ENCODE measurements around the gene RPS6KA2. TPM values are rescaled to one million over a fixed set of nuclear protein-coding genes. Genes with fewer than 3 reads are reported as not detected.

RPS6KA2 gene
- total RNA-seq, 1 experiment from 2014 or later: 7.2 TPM

GRCh38 chr6:166627875-166628801, 1.1 kb upstream of the RPS6KA2 start:
- H2AFZ ChIP-seq (ENCODE audit: low read length): peak overlapping the region; percentile 31
- no peaks in the 10 kb centered on the region for H3K79me2 ChIP-seq (ENCODE audit: low read length)
- H3K36me3 ChIP-seq (ENCODE audit: insufficient read depth, low read length): no peaks in the 10 kb centered on the region
- H3K27ac ChIP-seq (ENCODE audit: low read length): peak overlapping the region; percentile 70
- peak overlapping the region; percentile 66 for H3K4me3 ChIP-seq (ENCODE audit: low read length)
- no peaks in the 10 kb centered on the region for H4K20me1 ChIP-seq (ENCODE audit: insufficient read depth, low read depth, low read length)
- H3K4me2 ChIP-seq (ENCODE audit: low read depth, low read length, poor library complexity, severe bottlenecking): peak overlapping the region; percentile 90
- no peaks in the 10 kb centered on the region for H3K9me2 ChIP-seq (replicated peaks; ENCODE audit: insufficient read depth, low read length)
- peaks cover 74% of the 10 kb centered on the region for H3K4me1 ChIP-seq (ENCODE audit: low read length)
- no peaks in the 10 kb centered on the region for H3K9me3 ChIP-seq (ENCODE audit: low read length)
- peak overlapping the region; percentile 70 for H3K9ac ChIP-seq (ENCODE audit: low read length)
- H3K27me3 ChIP-seq (ENCODE audit: low read length): no peaks in the 10 kb centered on the region
- peak; percentile 74 for DNase-seq

GRCh38 chr6:166626177-166627032, 646 bp downstream of the RPS6KA2 start:
- Histone ChIP-seq H2AFZ (ENCODE audit: low read length) (no peak overlapping the region), H3K27ac (ENCODE audit: low read length) (no peak overlapping the region), H3K4me3 (ENCODE audit: low read length) (peak overlapping the region; percentile 61), H3K36me3 (ENCODE audit: insufficient read depth, low read length) (no peaks in the 10 kb centered on the region), H4K20me1 (ENCODE audit: insufficient read depth, low read depth, low read length) (no peaks in the 10 kb centered on the region), H3K9me2 (replicated peaks; ENCODE audit: insufficient read depth, low read length) (no peaks in the 10 kb centered on the region), H3K4me1 (ENCODE audit: low read length) (peaks cover 66% of the 10 kb centered on the region), H3K27me3 (ENCODE audit: low read length) (no peaks in the 10 kb centered on the region), H3K9me3 (ENCODE audit: low read length) (no peaks in the 10 kb centered on the region), H3K79me2 (ENCODE audit: low read length) (no peaks in the 10 kb centered on the region), H3K4me2 (ENCODE audit: low read depth, low read length, poor library complexity, severe bottlenecking) (peak overlapping the region; percentile 60), H3K9ac (ENCODE audit: low read length) (peak overlapping the region; percentile 58)
- no peak for DNase-seq

- Histone ChIP-seq H3K36me3 (ENCODE audit: insufficient read depth, low read length) (no peaks in the 10 kb centered on the region), H3K4me2 (ENCODE audit: low read depth, low read length, poor library complexity, severe bottlenecking) (peak overlapping the region; percentile 60), H3K4me1 (ENCODE audit: low read length) (peaks cover 59% of the 10 kb centered on the region), H3K79me2 (ENCODE audit: low read length) (no peaks in the 10 kb centered on the region), H3K9me2 (replicated peaks; ENCODE audit: insufficient read depth, low read length) (no peaks in the 10 kb centered on the region), H4K20me1 (ENCODE audit: insufficient read depth, low read depth, low read length) (no peaks in the 10 kb centered on the region), H2AFZ (ENCODE audit: low read length) (no peak overlapping the region), H3K4me3 (ENCODE audit: low read length) (no peak overlapping the region), H3K27ac (ENCODE audit: low read length) (no peak overlapping the region), H3K9me3 (ENCODE audit: low read length) (no peaks in the 10 kb centered on the region), H3K9ac (ENCODE audit: low read length) (0 out of 2 replicates have a peak overlapping the region, but pooled peaks have one; percentile 58), H3K27me3 (ENCODE audit: low read length) (no peaks in the 10 kb centered on the region)
- no peak for DNase-seq
Measured at GRCh38 chr6:166625356-166625755, 1.7 kb downstream of the RPS6KA2 start.

- no peak overlapping the region for H3K4me3 ChIP-seq (ENCODE audit: low read length)
- no peaks in the 10 kb centered on the region for H3K79me2 ChIP-seq (ENCODE audit: low read length)
- no peak overlapping the region for H2AFZ ChIP-seq (ENCODE audit: low read length)
- DNase-seq: peak; percentile 68
- H3K36me3 ChIP-seq (ENCODE audit: insufficient read depth, low read length): no peaks in the 10 kb centered on the region
- no peaks in the 10 kb centered on the region for H3K9me2 ChIP-seq (replicated peaks; ENCODE audit: insufficient read depth, low read length)
- no peak overlapping the region for H3K4me2 ChIP-seq (ENCODE audit: low read depth, low read length, poor library complexity, severe bottlenecking)
- no peaks in the 10 kb centered on the region for H3K27me3 ChIP-seq (ENCODE audit: low read length)
- no peaks in the 10 kb centered on the region for H4K20me1 ChIP-seq (ENCODE audit: insufficient read depth, low read depth, low read length)
- H3K9me3 ChIP-seq (ENCODE audit: low read length): no peaks in the 10 kb centered on the region
- H3K9ac ChIP-seq (ENCODE audit: low read length): no peak overlapping the region
- peaks cover 48% of the 10 kb centered on the region for H3K4me1 ChIP-seq (ENCODE audit: low read length)
- no peak overlapping the region for H3K27ac ChIP-seq (ENCODE audit: low read length)
Measured at GRCh38 chr6:166624275-166624674, 2.8 kb downstream of the RPS6KA2 start.

GRCh38 chr6:166623318-166623717, 3.7 kb downstream of the RPS6KA2 start:
- Histone ChIP-seq H3K4me3 (ENCODE audit: low read length) (no peak overlapping the region), H2AFZ (ENCODE audit: low read length) (no peak overlapping the region), H3K27ac (ENCODE audit: low read length) (no peak overlapping the region), H3K9me3 (ENCODE audit: low read length) (no peaks in the 10 kb centered on the region), H4K20me1 (ENCODE audit: insufficient read depth, low read depth, low read length) (no peaks in the 10 kb centered on the region), H3K4me1 (ENCODE audit: low read length) (peaks cover 39% of the 10 kb centered on the region), H3K79me2 (ENCODE audit: low read length) (no peaks in the 10 kb centered on the region), H3K9ac (ENCODE audit: low read length) (no peak overlapping the region), H3K36me3 (ENCODE audit: insufficient read depth, low read length) (no peaks in the 10 kb centered on the region), H3K9me2 (replicated peaks; ENCODE audit: insufficient read depth, low read length) (no peaks in the 10 kb centered on the region), H3K27me3 (ENCODE audit: low read length) (no peaks in the 10 kb centered on the region), H3K4me2 (ENCODE audit: low read depth, low read length, poor library complexity, severe bottlenecking) (no peak overlapping the region)
- DNase-seq: no peak

- Histone ChIP-seq H3K9ac (ENCODE audit: low read length) (no peak overlapping the region), H3K36me3 (ENCODE audit: insufficient read depth, low read length) (no peaks in the 10 kb centered on the region), H3K79me2 (ENCODE audit: low read length) (no peaks in the 10 kb centered on the region), H3K9me2 (replicated peaks; ENCODE audit: insufficient read depth, low read length) (no peaks in the 10 kb centered on the region), H3K27me3 (ENCODE audit: low read length) (no peaks in the 10 kb centered on the region), H3K4me1 (ENCODE audit: low read length) (peaks cover 24% of the 10 kb centered on the region), H3K4me3 (ENCODE audit: low read length) (no peak overlapping the region), H3K27ac (ENCODE audit: low read length) (no peak overlapping the region), H2AFZ (ENCODE audit: low read length) (no peak overlapping the region), H3K4me2 (ENCODE audit: low read depth, low read length, poor library complexity, severe bottlenecking) (no peak overlapping the region), H3K9me3 (ENCODE audit: low read length) (no peaks in the 10 kb centered on the region), H4K20me1 (ENCODE audit: insufficient read depth, low read depth, low read length) (no peaks in the 10 kb centered on the region)
- no peak for DNase-seq
Measured at GRCh38 chr6:166621114-166621540, 5.9 kb downstream of the RPS6KA2 start.

- Histone ChIP-seq H3K4me2 (ENCODE audit: low read depth, low read length, poor library complexity, severe bottlenecking) (no peak overlapping the region), H3K9ac (ENCODE audit: low read length) (no peak overlapping the region), H3K79me2 (ENCODE audit: low read length) (no peaks in the 10 kb centered on the region)
Measured at GRCh38 chr6:166620478-166621113, 6.5 kb downstream of the RPS6KA2 start.

More at GRCh38 chr6:166620478-166621113, 6.5 kb downstream of the RPS6KA2 start:
- H3K4me3 ChIP-seq (ENCODE audit: low read length): no peak overlapping the region
- peaks cover 18% of the 10 kb centered on the region for H3K4me1 ChIP-seq (ENCODE audit: low read length)
- no peaks in the 10 kb centered on the region for H3K9me2 ChIP-seq (replicated peaks; ENCODE audit: insufficient read depth, low read length)
- no peaks in the 10 kb centered on the region for H3K27me3 ChIP-seq (ENCODE audit: low read length)
- no peak for DNase-seq
- no peak overlapping the region for H3K27ac ChIP-seq (ENCODE audit: low read length)
- H3K9me3 ChIP-seq (ENCODE audit: low read length): no peaks in the 10 kb centered on the region
- H2AFZ ChIP-seq (ENCODE audit: low read length): no peak overlapping the region
- H3K36me3 ChIP-seq (ENCODE audit: insufficient read depth, low read length): no peaks in the 10 kb centered on the region
- H4K20me1 ChIP-seq (ENCODE audit: insufficient read depth, low read depth, low read length): no peaks in the 10 kb centered on the region
